ENCODE measurements around the gene PIK3C2B. TPM values are rescaled to one million over a fixed set of nuclear protein-coding genes. Genes with fewer than 3 reads are reported as not detected.

The PIK3C2B gene
- polyA plus RNA-seq, 1 donor (not counting 4 experiments of a cell fraction or from before 2014, with no cell fraction given), result 5.4 TPM

- no peak for FAIRE-seq
- Histone ChIP-seq H3K36me3 (ENCODE audit: control insufficient read depth in 2 of 2, extremely low read depth in 1 of 2, insufficient read depth in 2 of 2, low read length in 2 of 2) (peaks cover 0 to 1% of the 10 kb centered on the region in 2 experiments), H3K4me3 (ENCODE audit: control insufficient read depth in 2 of 3, extremely low read depth in 1 of 3, insufficient read depth in 2 of 3, low read depth in 1 of 3, low read length in 3 of 3) (no peak overlapping the region), H3K4me1 (ENCODE audit: control insufficient read depth, extremely low read depth, insufficient read depth, low read length) (peaks cover 29% of the 10 kb centered on the region), H3K27ac (ENCODE audit: control insufficient read depth, insufficient read depth, low read length) (no peak overlapping the region), H3K9me1 (ENCODE audit: control insufficient read depth, extremely low read depth, insufficient read depth, low read length) (no peaks in the 10 kb centered on the region), H3K4me2 (ENCODE audit: control insufficient read depth, extremely low read depth, insufficient read depth, low read depth, low read length) (no peak overlapping the region), H3K27me3 (ENCODE audit: control insufficient read depth, extremely low read depth, insufficient read depth, low read length) (no peaks in the 10 kb centered on the region), H3K9ac (ENCODE audit: control insufficient read depth, extremely low read depth, insufficient read depth, low read length) (no peak overlapping the region), H2AFZ (ENCODE audit: control insufficient read depth, low read length) (no peak overlapping the region), H3K79me2 (ENCODE audit: control insufficient read depth, insufficient read depth, low read length) (no peaks in the 10 kb centered on the region), H4K20me1 (ENCODE audit: control insufficient read depth, extremely low read depth, insufficient read depth, low read length) (no peaks in the 10 kb centered on the region), H3K9me3 (ENCODE audit: control insufficient read depth, low read depth, low read length) (no peaks in the 10 kb centered on the region)
- dilution Hi-C loops (cut with MboI; ENCODE audit: extremely low pct_ligation_motif_present, low sequenced_read_pairs), result no loop called here
- no peak for DNase-seq (ENCODE audit: low read depth, low spot score)
- TF ChIP-seq, protein P1, sequence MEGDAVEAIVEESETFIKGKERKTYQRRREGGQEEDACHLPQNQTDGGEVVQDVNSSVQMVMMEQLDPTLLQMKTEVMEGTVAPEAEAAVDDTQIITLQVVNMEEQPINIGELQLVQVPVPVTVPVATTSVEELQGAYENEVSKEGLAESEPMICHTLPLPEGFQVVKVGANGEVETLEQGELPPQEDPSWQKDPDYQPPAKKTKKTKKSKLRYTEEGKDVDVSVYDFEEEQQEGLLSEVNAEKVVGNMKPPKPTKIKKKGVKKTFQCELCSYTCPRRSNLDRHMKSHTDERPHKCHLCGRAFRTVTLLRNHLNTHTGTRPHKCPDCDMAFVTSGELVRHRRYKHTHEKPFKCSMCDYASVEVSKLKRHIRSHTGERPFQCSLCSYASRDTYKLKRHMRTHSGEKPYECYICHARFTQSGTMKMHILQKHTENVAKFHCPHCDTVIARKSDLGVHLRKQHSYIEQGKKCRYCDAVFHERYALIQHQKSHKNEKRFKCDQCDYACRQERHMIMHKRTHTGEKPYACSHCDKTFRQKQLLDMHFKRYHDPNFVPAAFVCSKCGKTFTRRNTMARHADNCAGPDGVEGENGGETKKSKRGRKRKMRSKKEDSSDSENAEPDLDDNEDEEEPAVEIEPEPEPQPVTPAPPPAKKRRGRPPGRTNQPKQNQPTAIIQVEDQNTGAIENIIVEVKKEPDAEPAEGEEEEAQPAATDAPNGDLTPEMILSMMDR (optimal IDR thresholded peaks at IDR 0.05 in 1 of 3, IDR thresholded peaks at IDR 0.05 in 1 of 3, conservative IDR thresholded peaks at IDR 0.05 in 1 of 3; ENCODE audit: extremely low read depth in 1 of 3, insufficient read depth in 2 of 3, low read length in 3 of 3), result no peak
- no peak for TF ChIP-seq EZH2 (IDR thresholded peaks at IDR 0.05; ENCODE audit: low read length)
These were observed 45.5 kb downstream of the PIK3C2B start for GRCh38 chr1:204448991-204449677.

DNA sequence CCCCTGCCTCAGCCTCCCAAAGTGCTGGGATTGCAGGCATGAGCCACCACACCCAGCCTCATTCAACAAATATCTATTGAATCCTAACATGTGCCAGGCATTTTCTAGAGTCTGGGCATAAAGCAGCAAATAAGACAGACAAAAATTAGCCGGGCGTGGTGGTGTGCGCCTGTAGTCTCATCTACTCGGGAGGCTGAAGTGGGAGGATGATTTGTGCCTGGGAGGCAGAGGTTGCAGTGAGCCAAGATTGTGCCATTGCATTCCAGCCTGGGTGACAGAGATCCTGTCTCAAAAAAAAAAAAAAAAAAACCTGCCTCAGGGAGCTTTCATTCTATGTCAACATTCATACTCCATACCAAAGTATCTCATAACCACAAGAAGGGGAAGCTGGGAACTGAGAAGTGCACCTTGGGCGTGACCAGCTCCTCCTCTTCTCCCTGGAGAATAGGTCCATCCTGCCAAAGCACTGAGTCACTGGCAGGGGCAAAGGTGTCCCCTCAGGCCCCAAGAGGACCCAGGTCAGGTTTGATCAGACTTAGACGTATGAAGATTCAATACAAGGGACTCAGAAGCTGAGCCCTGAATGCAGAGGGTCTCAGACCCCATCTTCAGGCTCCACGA lies 46.2 kb downstream of the PIK3C2B start:
- Histone ChIP-seq H3K9me1 (ENCODE audit: control insufficient read depth, extremely low read depth, insufficient read depth, low read length) (no peaks in the 10 kb centered on the region), H3K79me2 (ENCODE audit: control insufficient read depth, insufficient read depth, low read length) (no peaks in the 10 kb centered on the region), H3K9ac (ENCODE audit: control insufficient read depth, extremely low read depth, insufficient read depth, low read length) (no peak overlapping the region), H2AFZ (ENCODE audit: control insufficient read depth, low read length) (no peak overlapping the region), H3K4me3 (ENCODE audit: control insufficient read depth in 2 of 3, extremely low read depth in 1 of 3, insufficient read depth in 2 of 3, low read depth in 1 of 3, low read length in 3 of 3) (no peak overlapping the region), H4K20me1 (ENCODE audit: control insufficient read depth, extremely low read depth, insufficient read depth, low read length) (no peaks in the 10 kb centered on the region), H3K4me1 (ENCODE audit: control insufficient read depth, extremely low read depth, insufficient read depth, low read length) (peaks cover 35% of the 10 kb centered on the region), H3K9me3 (ENCODE audit: control insufficient read depth, low read depth, low read length) (no peaks in the 10 kb centered on the region), H3K27me3 (ENCODE audit: control insufficient read depth, extremely low read depth, insufficient read depth, low read length) (no peaks in the 10 kb centered on the region), H3K4me2 (ENCODE audit: control insufficient read depth, extremely low read depth, insufficient read depth, low read depth, low read length) (no peak overlapping the region), H3K27ac (ENCODE audit: control insufficient read depth, insufficient read depth, low read length) (no peak overlapping the region), H3K36me3 (ENCODE audit: control insufficient read depth in 2 of 2, extremely low read depth in 1 of 2, insufficient read depth in 2 of 2, low read length in 2 of 2) (peaks cover 0 to 1% of the 10 kb centered on the region in 2 experiments)
- peak; percentile 79 for FAIRE-seq
- dilution Hi-C loops (cut with MboI; ENCODE audit: extremely low pct_ligation_motif_present, low sequenced_read_pairs), result no loop called here
- TF ChIP-seq, protein P1 (optimal IDR thresholded peaks at IDR 0.05 in 1 of 3, IDR thresholded peaks at IDR 0.05 in 1 of 3, conservative IDR thresholded peaks at IDR 0.05 in 1 of 3; ENCODE audit: extremely low read depth in 1 of 3, insufficient read depth in 2 of 3, low read length in 3 of 3), result no peak
- no peak for TF ChIP-seq EZH2 (IDR thresholded peaks at IDR 0.05; ENCODE audit: low read length)
- no peak for DNase-seq (ENCODE audit: low read depth, low spot score)

Data from keratinocyte (primary cell).